SKM-1 (cell line): Measurements from ENCODE around the gene CDC25A.
"Not testable (repeated sequence)": the region's sequence is repeated elsewhere in the genome, so short reads cannot be mapped to it uniquely, and the experiment has no call there.

Source experiments
- DNase-seq: peaks from one replicate; lab custom pipeline; 2025; ENCODE audit not compliant: unreplicated experiment; lab: John Stamatoyannopoulos, UW

The CDC25A gene

DNA sequence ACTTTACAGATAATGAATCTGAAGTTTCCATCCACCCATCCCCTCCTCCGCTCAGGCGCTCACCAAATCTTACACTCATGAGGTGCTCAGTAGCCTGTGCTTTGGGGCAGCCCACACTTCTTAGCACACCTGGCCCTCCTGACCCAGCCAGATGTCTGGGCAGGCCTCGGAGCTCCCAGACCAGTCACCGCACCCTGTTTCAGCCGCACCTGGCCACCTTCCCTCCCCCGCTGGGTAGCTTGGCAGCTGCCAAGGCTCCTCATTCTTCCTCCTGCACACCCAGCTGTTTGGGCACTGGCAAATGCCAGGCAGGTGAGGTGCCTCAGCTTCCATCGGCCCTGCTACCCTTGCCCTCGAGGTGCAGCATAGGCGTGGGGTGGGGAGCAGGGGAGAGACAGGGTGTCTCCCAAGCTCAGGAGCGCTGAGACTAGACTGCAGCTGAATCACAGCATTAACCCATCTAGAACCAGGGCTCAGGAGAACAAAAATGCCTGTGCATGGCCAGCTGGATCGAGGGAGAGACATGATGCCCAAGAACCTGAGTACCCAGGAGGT, 45.8 kb downstream of the CDC25A start:
- DNase-seq: no peak

DNA sequence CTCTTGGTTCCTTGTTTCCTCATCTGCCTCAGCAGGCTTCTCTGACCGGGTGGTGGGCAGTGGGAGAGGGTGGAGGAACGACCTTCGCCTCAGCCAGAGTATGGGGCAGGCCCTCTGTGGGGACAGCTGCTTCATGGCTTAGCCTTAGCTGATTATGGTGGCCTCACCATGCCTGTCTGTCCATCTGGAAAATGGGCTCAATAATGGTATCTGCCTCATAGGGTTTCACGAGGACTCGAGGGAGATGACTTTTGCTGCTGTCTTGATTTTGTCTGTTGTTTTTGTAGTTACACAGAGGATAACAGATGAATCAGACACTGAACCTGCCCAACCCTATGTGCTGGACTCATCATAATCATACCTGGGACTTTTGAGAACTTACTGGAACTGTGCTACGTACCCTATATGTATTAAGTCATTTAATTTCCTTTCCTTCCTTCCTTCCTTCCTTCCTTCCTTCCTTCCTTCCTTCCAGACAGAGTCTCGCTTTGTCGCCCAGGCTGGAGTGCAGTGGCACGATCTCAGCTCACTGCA, 46.5 kb downstream of the CDC25A start:
- no peak for DNase-seq

- no peak for DNase-seq
These were observed 47.1 kb downstream of the CDC25A start for GRCh38 chr3:48140936-48141603.

- DNase-seq: no peak
These were observed 47.9 kb downstream of the CDC25A start for GRCh38 chr3:48140336-48140757.

- DNase-seq: no peak
These were observed 50.7 kb downstream of the CDC25A start for GRCh38 chr3:48137425-48137999.

DNA sequence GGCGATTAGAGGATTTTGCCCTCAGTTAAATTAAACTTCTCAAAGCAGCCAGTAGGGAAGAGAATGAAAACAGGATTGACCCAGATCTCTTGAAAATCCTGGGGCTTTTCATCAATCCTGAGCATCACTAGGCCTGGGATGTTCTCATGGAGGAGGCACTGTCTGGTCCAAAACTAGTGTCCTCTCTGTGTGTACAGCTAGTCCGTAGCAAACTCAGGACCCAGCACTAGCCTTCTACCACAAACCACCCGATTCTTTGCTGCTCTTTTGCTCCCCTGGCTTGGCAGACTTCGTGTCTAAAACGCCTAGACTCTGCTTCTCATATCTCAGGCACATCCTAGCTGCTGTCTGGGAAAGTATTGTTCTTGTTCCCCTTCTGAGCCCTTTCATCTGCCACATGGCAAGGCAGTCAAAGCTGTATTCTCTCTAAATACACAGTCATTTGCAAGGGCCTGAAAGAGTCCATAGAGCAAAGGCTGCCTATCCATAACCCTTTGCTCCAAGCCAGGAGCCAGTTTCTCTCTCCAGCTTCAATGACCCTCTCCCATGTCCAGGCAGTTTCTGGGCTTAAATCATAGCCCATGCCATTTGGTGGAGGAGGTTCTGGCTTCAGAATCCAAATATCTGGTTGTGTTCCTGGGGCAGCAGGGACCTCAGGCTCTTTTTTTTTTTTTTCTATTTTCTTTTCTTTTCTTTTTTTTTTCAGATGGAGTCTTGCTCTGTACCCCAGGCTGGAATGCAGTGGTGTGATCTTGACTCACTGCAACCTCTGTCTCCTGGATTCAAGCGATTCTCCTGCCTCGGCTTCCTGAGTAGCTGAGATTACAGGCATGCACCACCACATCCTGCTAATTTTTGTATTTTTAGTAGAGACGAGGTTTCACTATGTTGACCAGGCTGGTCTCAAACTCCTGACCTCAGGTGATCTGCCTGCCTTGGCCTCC, 52.4 kb downstream of the CDC25A start:
- no peak for DNase-seq

GRCh38 chr3:48130321-48130904, 57.8 kb downstream of the CDC25A start:
- DNase-seq: no peak

DNA sequence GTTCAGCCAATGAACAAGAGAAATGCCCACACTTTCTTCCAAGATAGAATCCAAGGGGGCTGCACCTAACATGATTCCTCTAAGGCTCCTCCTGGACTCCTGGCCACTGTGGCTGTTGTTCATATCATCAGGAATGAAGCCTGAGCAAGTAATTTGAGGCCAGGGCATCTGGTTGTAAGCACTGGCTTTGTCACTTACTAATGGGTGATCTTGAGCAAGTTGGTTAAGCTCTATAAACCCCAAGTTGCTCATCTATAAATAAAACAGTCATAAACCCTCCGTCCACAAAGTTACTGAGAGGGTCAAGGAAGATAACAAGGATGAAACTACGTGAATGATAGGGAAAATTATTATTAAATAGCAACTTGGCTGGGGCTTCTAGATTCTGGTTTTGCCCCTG, 58.3 kb downstream of the CDC25A start:
- DNase-seq: no peak

GRCh38 chr3:48128774-48129173, 59.4 kb downstream of the CDC25A start:
- no peak for DNase-seq

DNA sequence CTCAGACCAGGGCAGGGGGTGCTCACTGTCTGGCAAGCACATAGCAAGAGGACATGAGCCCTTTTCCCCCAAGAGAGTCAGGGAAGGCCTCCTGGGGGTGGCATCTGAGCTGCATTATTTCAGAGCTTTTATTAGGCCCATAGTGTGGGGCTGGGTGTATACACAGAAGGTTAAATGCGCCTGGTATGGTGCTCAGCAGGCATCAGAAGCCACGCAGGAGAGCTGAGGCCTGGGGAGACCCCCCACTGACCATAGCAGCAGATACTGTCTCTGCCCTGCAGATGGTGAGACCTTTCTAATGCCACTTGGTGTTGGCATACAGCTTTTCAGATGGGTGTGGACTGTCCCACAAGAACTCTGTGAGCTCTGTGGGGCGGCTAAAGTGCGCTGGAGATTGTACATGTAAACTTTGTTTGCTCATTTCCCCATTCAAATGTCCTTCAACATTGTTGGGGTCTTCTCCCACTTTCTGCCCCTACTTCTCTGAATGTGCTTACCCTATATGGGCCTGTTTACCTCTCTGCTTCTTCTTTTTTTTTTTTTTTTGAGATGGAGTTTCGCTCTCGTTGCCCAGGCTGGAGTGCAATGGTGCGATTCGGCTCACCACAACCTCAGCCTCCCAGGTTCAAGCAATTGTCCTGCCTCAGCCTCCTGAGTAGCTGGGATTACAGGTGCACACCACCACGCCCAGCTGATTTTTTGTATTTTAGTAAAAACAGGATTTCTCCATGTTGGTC, 62.2 kb downstream of the CDC25A start:
- no peak for DNase-seq

- DNase-seq: no peak
These were observed 63.1 kb downstream of the CDC25A start for GRCh38 chr3:48125013-48125705.

DNA sequence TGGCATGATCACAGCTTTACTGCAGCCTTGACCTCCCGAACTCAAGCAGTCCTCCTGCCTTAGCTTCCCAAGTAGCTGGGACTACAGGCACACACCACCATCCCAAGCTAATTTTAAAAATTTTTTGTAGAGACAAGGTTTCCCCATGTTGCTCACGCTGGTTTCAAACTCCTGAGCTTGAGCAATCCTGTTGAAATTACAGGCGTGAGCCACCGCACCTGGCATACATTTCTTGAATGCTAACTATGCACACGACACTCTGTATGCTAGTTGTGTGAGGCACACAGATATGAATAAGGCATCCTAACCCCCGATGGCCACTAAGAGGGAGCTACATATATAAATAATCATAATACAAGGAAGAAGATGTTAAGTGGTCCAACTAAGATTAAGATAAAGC, 64.9 kb downstream of the CDC25A start:
- DNase-seq: no peak

DNA sequence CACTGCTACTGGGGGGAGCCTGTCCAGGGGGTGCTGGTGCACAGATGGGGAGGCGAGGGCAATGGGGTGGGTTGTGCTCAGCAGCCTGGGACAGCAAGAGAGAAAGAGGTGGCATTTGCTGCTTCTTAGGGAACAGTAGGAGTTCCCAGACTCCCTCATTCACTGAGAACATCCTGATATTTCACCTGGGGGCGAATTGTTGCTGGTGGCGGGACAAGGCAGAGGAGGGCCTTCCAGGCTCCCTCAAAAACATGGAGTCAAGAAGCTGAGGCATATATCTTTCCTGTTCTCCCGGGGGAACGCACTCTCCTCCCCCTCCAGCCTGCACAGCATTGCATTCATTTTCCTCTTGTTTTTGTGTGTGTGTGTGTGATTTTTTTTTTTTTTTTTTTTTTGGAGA, 65.7 kb downstream of the CDC25A start:
- no peak for DNase-seq

GRCh38 chr3:48120223-48120622, 68.0 kb downstream of the CDC25A start:
- DNase-seq: no peak

DNA sequence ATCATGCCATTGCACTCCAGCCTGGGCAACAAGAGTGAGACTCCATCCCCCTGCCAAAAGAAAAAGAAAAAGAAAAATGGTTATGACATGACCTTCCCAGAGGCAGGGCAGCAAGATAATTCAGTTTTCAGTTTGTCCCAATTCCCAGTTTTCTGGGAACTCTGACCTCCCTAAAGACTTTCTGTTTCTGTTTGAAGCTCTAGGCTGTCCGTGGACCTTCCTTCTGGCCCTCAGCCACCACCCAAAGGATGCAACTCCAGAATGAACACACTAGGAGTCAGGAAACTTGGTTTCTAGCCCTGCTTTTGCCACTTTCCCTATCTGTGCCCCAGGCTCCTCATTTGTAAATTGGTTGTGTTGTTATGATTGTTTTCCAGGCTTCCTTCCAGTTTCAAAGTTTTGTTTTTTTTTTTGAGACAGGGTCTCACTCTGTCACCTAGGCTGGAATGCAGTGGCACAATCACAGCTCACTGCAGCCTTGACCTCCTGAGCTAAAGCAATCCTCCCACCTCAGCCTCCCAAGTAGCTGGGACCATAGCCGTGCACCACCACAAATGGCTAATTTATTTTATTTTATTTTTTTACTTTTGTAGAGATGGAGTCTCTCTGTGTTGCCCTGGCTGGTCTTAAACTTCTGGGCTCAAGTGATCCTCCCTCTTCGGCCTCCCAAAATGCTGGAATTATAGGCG, 68.6 kb downstream of the CDC25A start:
- DNase-seq: no peak

- no peak for DNase-seq
These were observed 69.3 kb downstream of the CDC25A start for GRCh38 chr3:48118928-48119327.

DNA sequence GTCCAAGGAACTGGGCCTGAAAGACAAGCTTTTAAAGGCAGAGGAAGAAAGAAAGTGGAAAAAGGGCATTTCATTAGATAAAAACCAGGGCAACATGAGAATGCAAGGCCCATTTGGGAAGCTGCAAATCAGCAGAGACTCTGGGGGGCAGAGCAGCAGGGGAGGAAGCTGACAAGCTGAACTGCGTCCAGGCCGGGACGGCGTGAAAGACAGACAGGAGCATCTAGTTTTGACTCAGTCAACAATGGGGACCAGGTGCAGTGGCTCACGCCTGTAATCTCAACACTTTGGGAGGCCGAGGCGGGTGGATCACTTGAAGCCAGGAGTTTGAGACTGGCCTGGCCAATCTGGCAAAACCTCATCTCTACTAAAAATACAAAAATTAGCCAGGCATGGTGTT, 69.9 kb downstream of the CDC25A start:
- DNase-seq: no peak

GRCh38 chr3:48112813-48113212, 75.4 kb downstream of the CDC25A start:
- no peak for DNase-seq

- DNase-seq: not testable (repeated sequence)
These were observed 76.0 kb downstream of the CDC25A start for GRCh38 chr3:48112108-48112791.
